Measurements from ENCODE around the gene TRPT1. TPM values are rescaled to one million over a fixed set of nuclear protein-coding genes. Genes with fewer than 3 reads are reported as not detected.

Gene TRPT1
- total and polyA plus RNA-seq, 2 experiments from 2014 or later = 36.9 to 52.2 TPM

- Histone ChIP-seq H4K20me1 (replicated peaks; ENCODE audit: insufficient read depth) (0 out of 2 replicates have a peak, but pooled peaks cover 4% of the 10 kb centered on the region), H3K4me2 (no peak overlapping the region), H3K4me1 (ENCODE audit: insufficient read depth) (no peaks in the 10 kb centered on the region), H3K27ac (ENCODE audit: low read depth) (no peak overlapping the region), H3F3A (replicated peaks; ENCODE audit: low read depth) (0 out of 2 replicates have a peak, but pooled peaks cover 4% of the 10 kb centered on the region), H3K27me3 (ENCODE audit: insufficient read depth) (no peaks in the 10 kb centered on the region), H3K9me2 (ENCODE audit: insufficient read depth) (no peaks in the 10 kb centered on the region), H2AFZ (no peak overlapping the region), H3K79me2 (replicated peaks; ENCODE audit: insufficient read depth) (no peaks in the 10 kb centered on the region), H3K36me3 (ENCODE audit: insufficient read depth) (peaks cover 8% of the 10 kb centered on the region), H3K4me3 (no peak overlapping the region)
- Mint-ChIP-seq H3K9me3 (no peaks in the 10 kb centered on the region), H3K27me3 (ENCODE audit: insufficient read depth, low read depth, poor library complexity) (peaks cover 14% of the 10 kb centered on the region), H3K36me3 (ENCODE audit: low read depth) (peaks cover 74% of the 10 kb centered on the region), H3K4me3 (no peak overlapping the region), H3K4me1 (peaks cover 7% of the 10 kb centered on the region; the same call in 2 of the 3 replicates), H3K27ac (no peak overlapping the region)
- TF ChIP-seq ETS1 (IDR thresholded peaks at IDR 0.05) (no peak), POLR2AphosphoS5 (IDR thresholded peaks at IDR 0.05; ENCODE audit: low read depth) (no peak), JUNB (IDR thresholded peaks at IDR 0.05; ENCODE audit: unreplicated experiment) (no peak), STAT1 (IDR thresholded peaks at IDR 0.05; ENCODE audit: unreplicated experiment) (no peak), EZH2 (IDR thresholded peaks at IDR 0.05; ENCODE audit: low read depth, unreplicated experiment) (no peak), EZH2phosphoT487 (IDR thresholded peaks at IDR 0.05; ENCODE audit: unreplicated experiment) (no peak), ZNF462 (CRISPR knock-in tag; IDR thresholded peaks at IDR 0.05) (no peak), ZNF331 (CRISPR knock-in tag; IDR thresholded peaks at IDR 0.05; ENCODE audit: low read depth) (no peak), ZNF114 (CRISPR knock-in tag; IDR thresholded peaks at IDR 0.05) (no peak), CREB1 (CRISPR knock-in tag; IDR thresholded peaks at IDR 0.05; ENCODE audit: low read depth) (no peak), NANOG (IDR thresholded peaks at IDR 0.05; ENCODE audit: borderline replicate concordance) (no peak), REST (IDR thresholded peaks at IDR 0.05; ENCODE audit: unreplicated experiment) (no peak), CTCF (conservative IDR thresholded peaks at IDR 0.05; ENCODE audit: low read depth in 2 of 2) (no peak)
- no peak for ATAC-seq
- DNase-seq (ENCODE audit: low spot score) = no peak
These were observed 35.6 kb upstream of the TRPT1 start for GRCh38 chr11:64261556-64262080.
